GM19023 (cell line): ENCODE measurements around the gene L1CAM.

Experiments used
- ATAC-seq: cut with Tn5 transposase; IDR thresholded peaks from one replicate; pipeline ENCODE4 v1.9.1; 2021; ENCODE audit warnings: mild to moderate bottlenecking, moderate library complexity; ENCODE audit not compliant: unreplicated experiment

L1CAM gene

GRCh38 chrX:153865685-153866084 lies 20.3 kb downstream of the L1CAM start:
- no peak for ATAC-seq

- no peak for ATAC-seq
These were observed 20.7 kb downstream of the L1CAM start for GRCh38 chrX:153865321-153865580.

- ATAC-seq = no peak
These were observed 21.2 kb downstream of the L1CAM start for GRCh38 chrX:153864561-153865320.

- no peak for ATAC-seq
These were observed 21.9 kb downstream of the L1CAM start for GRCh38 chrX:153864101-153864500.

- ATAC-seq = no peak
These were observed 22.6 kb downstream of the L1CAM start for GRCh38 chrX:153863251-153863991.

- no peak for ATAC-seq
These were observed 23.4 kb downstream of the L1CAM start for GRCh38 chrX:153862369-153863250.

- ATAC-seq = no peak
These were observed 24.2 kb downstream of the L1CAM start for GRCh38 chrX:153861733-153862310.

GRCh38 chrX:153861151-153861550 lies 24.8 kb downstream of the L1CAM start:
- no peak for ATAC-seq

GRCh38 chrX:153857348-153857903 lies 28.5 kb downstream of the L1CAM start:
- no peak for ATAC-seq

GRCh38 chrX:153854702-153855101 lies 31.3 kb downstream of the L1CAM start:
- no peak for ATAC-seq

- ATAC-seq = no peak
These were observed 32.1 kb downstream of the L1CAM start for GRCh38 chrX:153853902-153854267.

- ATAC-seq = no peak
These were observed 32.6 kb downstream of the L1CAM start for GRCh38 chrX:153853180-153853901.

GRCh38 chrX:153851981-153852380 lies 34.0 kb downstream of the L1CAM start:
- no peak for ATAC-seq

GRCh38 chrX:153848325-153848724 lies 37.6 kb downstream of the L1CAM start:
- no peak for ATAC-seq

GRCh38 chrX:153845842-153846241 lies 40.1 kb downstream of the L1CAM start:
- ATAC-seq = no peak

- ATAC-seq = no peak
These were observed 40.8 kb downstream of the L1CAM start for GRCh38 chrX:153845195-153845594.

- ATAC-seq = no peak
These were observed 41.4 kb downstream of the L1CAM start for GRCh38 chrX:153844509-153845082.

GRCh38 chrX:153836921-153837320 lies 49.1 kb downstream of the L1CAM start:
- no peak for ATAC-seq

GRCh38 chrX:153832728-153833127 lies 53.2 kb downstream of the L1CAM start:
- ATAC-seq = no peak
